ENCODE results near the gene CLIP2. TPM values are rescaled to one million over a fixed set of nuclear protein-coding genes. Genes with fewer than 3 reads are reported as not detected.

The CLIP2 gene
- total RNA-seq, 1 experiment from 2014 or later: 28.9 TPM

GRCh38 chr7:74405899-74406512 is 116.8 kb downstream of the CLIP2 start:
- intact Hi-C loops (cut with micrococcal nuclease; ENCODE audit: unreplicated experiment): loop anchor here (10.0 kb wide), 1 partner anchor 541 kb away; the partner anchor contains the start of gene TMEM270
- CTCF ChIA-PET: interaction anchor here (0.6 kb wide), 2 partner anchors 161 to 596 kb away, joined by 3 to 5 read pairs; no protein-coding TSS in a partner anchor
- POLR2A ChIA-PET (ENCODE audit: low non-redundant PET): no interaction called here

GRCh38 chr7:74407958-74408357 is 118.8 kb downstream of the CLIP2 start:
- ChIA-PET POLR2A (ENCODE audit: low non-redundant PET) (no interaction called here), CTCF (interaction anchor here (0.5 kb wide), 1 partner anchor 630 kb away, joined by 5 read pairs; no protein-coding TSS in a partner anchor)
- no peaks in the 10 kb centered on the region for H3K9me3 ChIP-seq (ENCODE audit: low read depth, low read length, poor library complexity, severe bottlenecking)
- TF ChIP-seq EZH2 (IDR thresholded peaks at IDR 0.05; ENCODE audit: borderline replicate concordance, low read depth, low read length, poor library complexity, severe bottlenecking) (no peak), CTCF (conservative IDR thresholded peaks at IDR 0.05; ENCODE audit: low read depth, low read length) (no peak)
- no TSS peak for BruUV-seq (replicated peaks)
- H3K36me3 ChIP-seq (ENCODE audit: insufficient read depth, low read length, poor library complexity, severe bottlenecking): peaks cover 5% of the 10 kb centered on the region
- no peaks in the 10 kb centered on the region for H3K27me3 ChIP-seq (replicated peaks; ENCODE audit: insufficient read depth, low read depth, low read length, poor library complexity)
- DNase-seq (ENCODE audit: low spot score): no peak
- H3K4me3 ChIP-seq (ENCODE audit: low read depth, low read length, poor library complexity, severe bottlenecking): no peak overlapping the region
- no peaks in the 10 kb centered on the region for H3K4me1 ChIP-seq (ENCODE audit: insufficient read depth, low read length, poor library complexity, severe bottlenecking)
- intact Hi-C loops (cut with micrococcal nuclease; ENCODE audit: unreplicated experiment): loop anchor here (10.0 kb wide), 1 partner anchor 543 kb away; the partner anchor contains the start of gene TMEM270
- H3K27ac ChIP-seq (ENCODE audit: low read depth, low read length, poor library complexity, severe bottlenecking): no peak overlapping the region

More at GRCh38 chr7:74405899-74406512, 116.8 kb downstream of the CLIP2 start:
- Histone ChIP-seq H3K9me3 (ENCODE audit: low read depth, low read length, poor library complexity, severe bottlenecking) (no peaks in the 10 kb centered on the region), H3K27me3 (replicated peaks; ENCODE audit: insufficient read depth, low read depth, low read length, poor library complexity) (no peaks in the 10 kb centered on the region), H3K4me1 (ENCODE audit: insufficient read depth, low read length, poor library complexity, severe bottlenecking) (no peaks in the 10 kb centered on the region), H3K27ac (ENCODE audit: low read depth, low read length, poor library complexity, severe bottlenecking) (no peak overlapping the region), H3K36me3 (ENCODE audit: insufficient read depth, low read length, poor library complexity, severe bottlenecking) (peaks cover 10% of the 10 kb centered on the region), H3K4me3 (ENCODE audit: low read depth, low read length, poor library complexity, severe bottlenecking) (no peak overlapping the region)
- no TSS peak for BruUV-seq (replicated peaks)
- no peak for TF ChIP-seq EZH2 (IDR thresholded peaks at IDR 0.05; ENCODE audit: borderline replicate concordance, low read depth, low read length, poor library complexity, severe bottlenecking)
- TF ChIP-seq CTCF (conservative IDR thresholded peaks at IDR 0.05; ENCODE audit: low read depth, low read length): no peak
- DNase-seq (ENCODE audit: low spot score): no peak

GRCh38 chr7:74409571-74409970 is 120.4 kb downstream of the CLIP2 start:
- Histone ChIP-seq H3K27ac (ENCODE audit: low read depth, low read length, poor library complexity, severe bottlenecking) (no peak overlapping the region), H3K9me3 (ENCODE audit: low read depth, low read length, poor library complexity, severe bottlenecking) (no peaks in the 10 kb centered on the region), H3K27me3 (replicated peaks; ENCODE audit: insufficient read depth, low read depth, low read length, poor library complexity) (no peaks in the 10 kb centered on the region), H3K4me3 (ENCODE audit: low read depth, low read length, poor library complexity, severe bottlenecking) (no peak overlapping the region), H3K4me1 (ENCODE audit: insufficient read depth, low read length, poor library complexity, severe bottlenecking) (no peaks in the 10 kb centered on the region), H3K36me3 (ENCODE audit: insufficient read depth, low read length, poor library complexity, severe bottlenecking) (peaks cover 4% of the 10 kb centered on the region)
- no TSS peak for BruUV-seq (replicated peaks)
- ChIA-PET CTCF (no interaction called here), POLR2A (ENCODE audit: low non-redundant PET) (no interaction called here)
- DNase-seq (ENCODE audit: low spot score): no peak
- TF ChIP-seq EZH2 (IDR thresholded peaks at IDR 0.05; ENCODE audit: borderline replicate concordance, low read depth, low read length, poor library complexity, severe bottlenecking) (no peak), CTCF (conservative IDR thresholded peaks at IDR 0.05; ENCODE audit: low read depth, low read length) (no peak)
- intact Hi-C loops (cut with micrococcal nuclease; ENCODE audit: unreplicated experiment): loop anchor here (10.0 kb wide), 1 partner anchor 545 kb away; the partner anchor contains the start of gene TMEM270

Data from A673 (cell line).